Panc1 (cell line): Measurements from ENCODE around the gene SYT2. TPM values are rescaled to one million over a fixed set of nuclear protein-coding genes. Genes with fewer than 3 reads are reported as not detected.
"Not testable (repeated sequence)": the region's sequence is repeated elsewhere in the genome, so short reads cannot be mapped to it uniquely, and the experiment has no call there.

ENCODE experiments used
- ATAC-seq: fragments of 200-7000 bp; cut with Tn5 transposase; 2 replicates; pipeline ENCODE4 v1.9.1; 2020; ENCODE audit warnings: mild to moderate bottlenecking, moderate library complexity
- BruUV-seq: library from RNA; stranded (reverse); fragments of 400-500 nt; replicated peaks from 2 replicates; lab custom pipeline; 2021; lab: Mats Ljungman, UMichigan
- CTCF ChIA-PET: fragments of 300-600 bp; sonication (Branson Sonifier 250); formaldehyde crosslinking; loops from one replicate; lab custom pipeline; 2022; ENCODE audit warnings: antibody characterized with exemption; lab: Charles Lee
- POLR2A ChIA-PET: fragments of 300-600 bp; sonication (Branson Sonifier 250); formaldehyde crosslinking; loops from one replicate; lab custom pipeline; 2022; ENCODE audit warnings: antibody characterized with exemption; lab: Charles Lee
- DNase-seq: peaks from one replicate; pipeline ENCODE4 v3.0.0-alpha.2; 2010; ENCODE audit warnings: low read depth, low spot score
- H3K27ac ChIP-seq: 2 replicates; pipeline ENCODE4 v1.5.1; 2011; ENCODE audit warnings: mild to moderate bottlenecking, low read length, inconsistent platforms
- H3K27me3 ChIP-seq: fragments of 200-500 bp; sonication (Bioruptor generic); 2 replicates; pipeline ENCODE4 v1.6.0; 2014; ENCODE audit warnings: low read length, inconsistent platforms; ENCODE audit not compliant: control insufficient read depth, insufficient read depth
- H3K36me3 ChIP-seq: fragments of 200-500 bp; sonication (Bioruptor generic); 2 replicates; pipeline ENCODE4 v1.5.1; 2014; ENCODE audit warnings: inconsistent platforms, mild to moderate bottlenecking, low read length, moderate library complexity; ENCODE audit not compliant: control insufficient read depth, insufficient read depth
- H3K4me1 ChIP-seq: 2 replicates; pipeline ENCODE4 v1.5.1; 2011; ENCODE audit warnings: inconsistent platforms, mild to moderate bottlenecking, low read length, moderate library complexity; ENCODE audit not compliant: control insufficient read depth, insufficient read depth
- H3K4me3 ChIP-seq, 2 experiments: 2 replicates each; pipeline ENCODE4 v1.5.1; 2011 to 2012; ENCODE audit warnings: low read depth in 2 of 2, low read length in 2 of 2, mild to moderate bottlenecking in 2 of 2, inconsistent platforms in 1 of 2, moderate library complexity in 1 of 2
- H3K9me3 ChIP-seq: fragments of 200-500 bp; sonication (Bioruptor generic); 2 replicates; pipeline ENCODE4 v1.5.1; 2014; ENCODE audit warnings: low read depth, mild to moderate bottlenecking, inconsistent platforms, low read length, moderate library complexity; ENCODE audit not compliant: control insufficient read depth, insufficient read depth
- POLR2AphosphoS5 ChIP-seq: IDR thresholded peaks from 2 replicates; pipeline ENCODE4 v1.6.1; 2012; ENCODE audit warnings: mild to moderate bottlenecking, low read depth, low read length, moderate library complexity
- SIN3A ChIP-seq: IDR thresholded peaks from 2 replicates; pipeline ENCODE4 v1.6.1; 2012; ENCODE audit warnings: low read depth, mild to moderate bottlenecking, low read length, moderate library complexity, borderline replicate concordance; ENCODE audit not compliant: insufficient read depth
- TCF7L2 ChIP-seq: IDR thresholded peaks from 2 replicates; pipeline ENCODE4 v1.6.1; 2011; ENCODE audit warnings: mild to moderate bottlenecking, low read depth, low read length, inconsistent platforms
- in situ Hi-C: cut with HindIII; loops from 2 replicates; pipeline ENCODE4 v1.10.0; 2016; ENCODE audit warnings: low sequenced_read_pairs, low pct_unique_long_range_greater_than_20kb
- intact Hi-C: fragments of 100-400 bp; cut with micrococcal nuclease; formaldehyde crosslinking; loops from one replicate; pipeline ENCODE4 v1.10.0; 2022; ENCODE audit not compliant: unreplicated experiment
- total RNA-seq: library from RNA; stranded (reverse); gene quantifications from one replicate; pipeline ENCODE4 v1.2.1, GENCODE V29; 2021; ENCODE audit not compliant: unreplicated experiment
- TF ChIP-seq, protein P1 (sequence below): fragments of 450-650 bp; IDR thresholded peaks from 2 replicates; pipeline ENCODE4 v1.5.1; 2017; ENCODE audit warnings: mild to moderate bottlenecking
- TF ChIP-seq, protein P2 (sequence below), 2 experiments: IDR thresholded peaks; 2 replicates each; pipeline ENCODE4 v1.6.1; 2011 to 2012; ENCODE audit warnings: low read depth in 2 of 2, control low read depth in 1 of 2, low read length in 1 of 2, mild to moderate bottlenecking in 1 of 2, moderate library complexity in 1 of 2; ENCODE audit not compliant: insufficient read depth in 1 of 2

The SYT2 gene
- total RNA-seq, 1 experiment from 2014 or later, result 0.03 TPM

GRCh38 chr1:202584707-202585589 is 125.3 kb downstream of the SYT2 start:
- POLR2A ChIA-PET, result no interaction called here
- DNase-seq, result no peak
- no peaks in the 10 kb centered on the region for H3K9me3 ChIP-seq
- intact Hi-C loops, result no loop called here
- CTCF ChIA-PET, result no interaction called here
- in situ Hi-C loops, result no loop called here
- ATAC-seq, result no peak
- H3K27ac ChIP-seq, result no peak overlapping the region
- TF ChIP-seq, protein P1, sequence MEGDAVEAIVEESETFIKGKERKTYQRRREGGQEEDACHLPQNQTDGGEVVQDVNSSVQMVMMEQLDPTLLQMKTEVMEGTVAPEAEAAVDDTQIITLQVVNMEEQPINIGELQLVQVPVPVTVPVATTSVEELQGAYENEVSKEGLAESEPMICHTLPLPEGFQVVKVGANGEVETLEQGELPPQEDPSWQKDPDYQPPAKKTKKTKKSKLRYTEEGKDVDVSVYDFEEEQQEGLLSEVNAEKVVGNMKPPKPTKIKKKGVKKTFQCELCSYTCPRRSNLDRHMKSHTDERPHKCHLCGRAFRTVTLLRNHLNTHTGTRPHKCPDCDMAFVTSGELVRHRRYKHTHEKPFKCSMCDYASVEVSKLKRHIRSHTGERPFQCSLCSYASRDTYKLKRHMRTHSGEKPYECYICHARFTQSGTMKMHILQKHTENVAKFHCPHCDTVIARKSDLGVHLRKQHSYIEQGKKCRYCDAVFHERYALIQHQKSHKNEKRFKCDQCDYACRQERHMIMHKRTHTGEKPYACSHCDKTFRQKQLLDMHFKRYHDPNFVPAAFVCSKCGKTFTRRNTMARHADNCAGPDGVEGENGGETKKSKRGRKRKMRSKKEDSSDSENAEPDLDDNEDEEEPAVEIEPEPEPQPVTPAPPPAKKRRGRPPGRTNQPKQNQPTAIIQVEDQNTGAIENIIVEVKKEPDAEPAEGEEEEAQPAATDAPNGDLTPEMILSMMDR, result no peak
- no peak for TF ChIP-seq POLR2AphosphoS5
- TF ChIP-seq, protein P2, sequence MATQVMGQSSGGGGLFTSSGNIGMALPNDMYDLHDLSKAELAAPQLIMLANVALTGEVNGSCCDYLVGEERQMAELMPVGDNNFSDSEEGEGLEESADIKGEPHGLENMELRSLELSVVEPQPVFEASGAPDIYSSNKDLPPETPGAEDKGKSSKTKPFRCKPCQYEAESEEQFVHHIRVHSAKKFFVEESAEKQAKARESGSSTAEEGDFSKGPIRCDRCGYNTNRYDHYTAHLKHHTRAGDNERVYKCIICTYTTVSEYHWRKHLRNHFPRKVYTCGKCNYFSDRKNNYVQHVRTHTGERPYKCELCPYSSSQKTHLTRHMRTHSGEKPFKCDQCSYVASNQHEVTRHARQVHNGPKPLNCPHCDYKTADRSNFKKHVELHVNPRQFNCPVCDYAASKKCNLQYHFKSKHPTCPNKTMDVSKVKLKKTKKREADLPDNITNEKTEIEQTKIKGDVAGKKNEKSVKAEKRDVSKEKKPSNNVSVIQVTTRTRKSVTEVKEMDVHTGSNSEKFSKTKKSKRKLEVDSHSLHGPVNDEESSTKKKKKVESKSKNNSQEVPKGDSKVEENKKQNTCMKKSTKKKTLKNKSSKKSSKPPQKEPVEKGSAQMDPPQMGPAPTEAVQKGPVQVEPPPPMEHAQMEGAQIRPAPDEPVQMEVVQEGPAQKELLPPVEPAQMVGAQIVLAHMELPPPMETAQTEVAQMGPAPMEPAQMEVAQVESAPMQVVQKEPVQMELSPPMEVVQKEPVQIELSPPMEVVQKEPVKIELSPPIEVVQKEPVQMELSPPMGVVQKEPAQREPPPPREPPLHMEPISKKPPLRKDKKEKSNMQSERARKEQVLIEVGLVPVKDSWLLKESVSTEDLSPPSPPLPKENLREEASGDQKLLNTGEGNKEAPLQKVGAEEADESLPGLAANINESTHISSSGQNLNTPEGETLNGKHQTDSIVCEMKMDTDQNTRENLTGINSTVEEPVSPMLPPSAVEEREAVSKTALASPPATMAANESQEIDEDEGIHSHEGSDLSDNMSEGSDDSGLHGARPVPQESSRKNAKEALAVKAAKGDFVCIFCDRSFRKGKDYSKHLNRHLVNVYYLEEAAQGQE (IDR thresholded peaks at IDR 0.05; ENCODE audit: insufficient read depth in 1 of 2, low read depth in 2 of 2, low read length in 1 of 2), result no peak
- TF ChIP-seq TCF7L2, result no peak
- TF ChIP-seq SIN3A, result no peak
- peaks cover 13% of the 10 kb centered on the region for H3K4me1 ChIP-seq
- no TSS peak for BruUV-seq
- no peak overlapping the region for H3K4me3 ChIP-seq
- no peaks in the 10 kb centered on the region for H3K36me3 ChIP-seq
- no peaks in the 10 kb centered on the region for H3K27me3 ChIP-seq

DNA sequence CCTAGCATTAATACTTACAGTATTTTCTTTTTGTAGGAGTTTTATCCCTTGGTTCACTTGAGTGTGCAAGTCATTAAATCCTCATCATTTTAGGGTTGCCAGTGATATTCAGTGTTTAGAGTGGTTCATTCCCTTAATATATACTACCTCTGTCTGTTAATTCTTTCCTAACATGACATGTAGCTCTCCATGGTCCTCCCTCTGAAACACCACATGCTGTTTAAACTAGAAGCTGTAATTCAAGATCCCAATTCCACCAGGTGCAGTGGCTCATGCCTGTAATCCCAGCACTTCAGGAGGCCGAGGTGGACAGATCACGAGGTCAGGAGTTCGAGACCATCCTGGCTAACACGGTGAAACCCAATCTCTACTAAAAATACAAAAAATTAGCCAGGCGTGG is 127.9 kb downstream of the SYT2 start:
- H3K27ac ChIP-seq, BruUV-seq, CTCF ChIA-PET, H3K9me3 ChIP-seq, DNase-seq, H3K36me3 ChIP-seq, in situ Hi-C loops, H3K4me1 ChIP-seq, H3K27me3 ChIP-seq, POLR2A ChIA-PET, ATAC-seq, H3K4me3 ChIP-seq, intact Hi-C loops: not testable (repeated sequence)
- TF ChIP-seq, protein P2 (IDR thresholded peaks at IDR 0.05; ENCODE audit: insufficient read depth in 1 of 2, low read depth in 2 of 2, low read length in 1 of 2), result peak in 1 of 2 experiments; percentile 56; a peak in 2 of 4 replicates
